Activated naive CD8-positive, alpha-beta T cell treated with anti-CD3 and anti-CD28 coated beads, Interleukin-2, amount 50 U/mL, for 16 hours (primary cell): ENCODE results near the gene FXYD5.

Experiments used
- DNase-seq: peaks from one replicate; pipeline ENCODE4 v3.0.0-alpha.2; 2020; ENCODE audit warnings: low read depth, low spot score

Gene FXYD5

DNA sequence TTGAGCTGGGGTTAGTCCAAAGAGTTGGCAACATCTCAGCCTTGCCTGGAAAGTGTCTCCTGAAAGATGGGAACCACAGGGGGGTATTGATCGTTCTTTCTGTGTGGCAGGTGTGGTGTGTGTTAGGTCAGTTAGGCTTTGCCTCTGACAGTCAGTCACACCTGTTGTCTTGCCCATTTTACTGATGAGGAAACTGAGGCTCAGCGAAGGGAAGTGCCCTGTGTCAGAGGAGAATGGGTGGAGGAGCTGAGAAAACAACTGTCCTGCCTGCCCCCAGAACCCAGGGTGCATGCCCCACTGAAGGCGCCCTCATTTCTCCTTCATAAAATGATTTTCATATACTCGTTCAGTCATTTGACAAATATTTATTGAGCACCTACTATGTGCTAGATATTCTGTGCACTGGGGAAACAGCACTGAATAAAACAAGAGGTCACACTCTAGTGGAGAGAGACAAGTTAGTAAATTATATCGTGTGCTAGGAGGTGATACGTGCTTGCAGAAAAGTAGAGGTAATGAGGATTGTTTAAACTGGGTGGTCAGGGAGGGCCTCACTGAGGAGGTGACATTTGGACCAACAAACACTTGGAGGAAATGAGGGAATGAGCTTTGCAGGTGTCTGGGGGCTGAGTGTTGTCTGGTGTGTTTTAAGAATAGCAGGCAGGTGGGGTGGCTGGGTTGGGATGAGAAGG lies 1.6 kb downstream of the FXYD5 start:
- DNase-seq, result no peak

DNA sequence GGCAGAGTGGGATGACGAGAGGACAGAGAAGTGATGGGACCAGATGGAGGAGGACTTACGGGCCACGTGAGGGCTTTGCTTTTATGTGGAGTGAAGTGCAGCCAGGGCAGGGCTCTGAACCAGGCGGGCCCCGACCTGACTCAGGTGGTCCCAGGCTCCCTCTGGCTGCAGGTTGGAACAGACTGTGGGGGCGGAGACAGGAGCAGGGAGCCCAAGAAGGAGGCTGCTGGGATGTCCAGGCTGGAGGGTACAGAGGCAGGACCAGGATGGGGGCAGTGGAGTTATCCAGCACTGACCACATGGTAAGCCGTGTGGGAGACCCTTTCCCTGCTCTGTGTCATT lies 2.1 kb downstream of the FXYD5 start:
- DNase-seq, result no peak

DNA sequence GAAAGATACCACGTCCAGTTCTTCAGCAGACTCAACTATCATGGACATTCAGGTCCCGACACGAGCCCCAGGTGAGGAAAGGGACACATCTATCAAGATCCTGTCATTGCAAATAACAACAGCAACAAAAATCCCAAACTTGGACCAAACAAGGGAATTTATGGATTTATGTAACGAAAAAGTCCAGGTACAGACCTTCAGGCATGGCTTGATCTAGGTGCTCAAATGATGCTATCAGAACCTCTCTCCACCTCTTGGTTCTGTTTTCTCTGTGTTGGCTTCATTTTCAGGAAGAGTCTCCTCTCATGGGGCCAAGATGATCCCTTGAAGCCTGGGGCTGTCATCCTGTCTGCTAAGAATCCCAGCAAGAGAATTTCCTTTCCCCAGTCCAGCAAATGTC lies 2.9 kb downstream of the FXYD5 start:
- no peak for DNase-seq

DNA sequence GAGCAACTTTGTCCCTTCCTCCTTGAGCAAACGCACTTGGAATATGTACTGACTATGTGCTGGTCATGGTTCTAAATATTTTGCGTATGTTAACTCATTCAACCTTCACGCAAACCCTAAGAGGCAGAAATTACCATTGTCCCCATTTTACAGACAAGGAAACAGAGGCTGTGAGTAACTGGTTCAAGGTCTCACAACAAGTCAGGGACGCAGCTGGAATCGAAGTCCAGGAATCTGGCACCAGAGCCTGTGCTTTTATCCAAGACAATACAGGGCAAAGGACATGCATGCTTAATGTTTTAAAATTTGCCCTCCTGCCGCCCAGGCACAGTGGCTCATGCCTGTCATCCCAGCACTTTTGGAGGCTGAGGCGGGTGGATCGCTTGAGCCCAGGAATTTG lies 5.1 kb downstream of the FXYD5 start:
- no peak for DNase-seq

DNA sequence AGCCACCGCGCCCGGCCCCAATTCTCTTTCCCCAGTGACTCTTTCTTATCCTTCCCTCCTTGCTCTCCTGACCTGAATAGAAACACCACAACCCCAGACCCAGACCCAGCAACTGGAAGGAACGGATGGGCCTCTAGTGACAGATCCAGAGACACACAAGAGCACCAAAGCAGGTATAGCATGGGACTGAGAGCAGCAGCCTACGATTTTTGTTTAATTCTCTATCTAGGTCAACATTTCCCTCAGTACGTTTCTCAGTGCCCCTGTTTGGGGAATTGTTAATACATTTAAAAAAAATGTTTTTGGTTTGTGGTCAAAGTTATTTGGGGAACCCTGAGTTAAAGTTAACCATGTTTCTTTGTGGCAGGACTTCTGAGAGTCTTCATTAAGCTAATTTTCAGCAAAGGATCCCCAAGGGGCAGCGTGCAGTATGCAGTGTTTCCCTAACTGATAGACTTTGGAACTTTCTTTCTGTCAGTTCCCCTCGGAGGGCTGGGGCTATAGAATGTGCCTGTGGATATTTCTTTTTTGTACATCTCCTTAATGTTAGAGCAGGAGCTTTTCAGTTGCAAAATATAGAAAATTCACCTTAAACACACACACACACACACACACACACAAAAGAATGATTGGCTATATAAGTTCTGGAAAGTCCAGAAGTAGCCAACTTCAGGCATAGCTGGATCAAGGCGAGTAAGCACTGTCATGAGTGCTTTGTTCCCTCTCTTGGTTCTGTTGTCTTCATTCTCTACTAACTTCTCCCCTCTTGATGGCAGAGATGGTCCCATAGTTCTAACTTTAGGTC lies 6.3 kb downstream of the FXYD5 start:
- no peak for DNase-seq

DNA sequence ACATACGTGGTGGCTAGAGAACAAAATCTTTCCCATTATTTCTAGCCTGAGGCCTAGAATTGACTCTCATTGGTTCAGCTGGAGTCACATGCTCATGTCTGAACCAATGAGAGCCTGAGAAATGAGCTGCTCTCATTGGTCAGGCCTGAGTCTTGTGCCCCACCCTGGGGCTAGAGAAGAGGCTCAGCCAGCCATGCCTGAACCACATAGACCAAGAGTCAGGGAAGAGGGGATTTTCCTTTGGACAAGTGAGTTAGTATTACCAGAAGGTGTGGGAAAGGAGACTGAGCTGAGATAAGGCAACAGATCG lies 6.9 kb downstream of the FXYD5 start:
- no peak for DNase-seq

DNA sequence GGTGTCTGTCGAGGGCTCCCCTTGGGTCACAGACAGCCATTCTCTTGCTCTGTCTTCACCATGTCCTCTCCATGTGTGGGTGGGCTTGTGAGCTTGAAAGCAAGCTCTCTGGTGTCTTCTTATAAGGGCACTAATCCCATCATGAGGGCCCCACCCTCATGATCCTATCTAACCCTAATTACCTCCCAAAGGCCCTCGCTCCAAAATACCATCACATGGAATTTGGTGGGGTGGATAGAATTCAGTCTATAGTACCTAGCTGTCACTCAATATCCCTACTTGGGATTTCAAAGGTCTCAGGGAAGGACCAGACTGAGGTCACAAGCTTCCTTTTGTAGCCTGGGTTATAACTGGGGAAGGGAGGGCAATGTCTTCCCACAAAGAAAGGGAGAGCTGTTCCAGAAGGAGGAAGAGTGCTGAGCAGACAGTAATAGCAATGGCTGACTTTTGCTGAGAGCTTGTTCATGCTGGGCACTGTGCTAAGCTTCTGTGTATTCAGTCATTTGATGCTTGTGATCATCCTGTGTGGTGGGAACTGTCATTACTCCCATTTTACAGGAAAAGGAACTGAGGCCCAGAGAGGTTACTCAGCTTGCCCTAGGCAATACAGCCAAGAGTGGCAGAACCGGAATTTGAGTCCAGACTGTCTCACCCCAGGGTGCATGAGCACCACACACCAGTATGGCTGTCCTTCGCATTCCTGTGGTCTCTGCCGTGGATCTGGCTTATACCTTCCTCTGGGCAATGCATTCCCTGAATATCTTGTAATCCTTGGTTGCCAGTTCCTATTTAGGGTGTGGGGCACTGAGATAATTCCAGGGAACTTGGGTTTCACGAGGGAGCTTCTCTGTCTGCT lies 8.2 kb downstream of the FXYD5 start:
- no peak for DNase-seq

DNA sequence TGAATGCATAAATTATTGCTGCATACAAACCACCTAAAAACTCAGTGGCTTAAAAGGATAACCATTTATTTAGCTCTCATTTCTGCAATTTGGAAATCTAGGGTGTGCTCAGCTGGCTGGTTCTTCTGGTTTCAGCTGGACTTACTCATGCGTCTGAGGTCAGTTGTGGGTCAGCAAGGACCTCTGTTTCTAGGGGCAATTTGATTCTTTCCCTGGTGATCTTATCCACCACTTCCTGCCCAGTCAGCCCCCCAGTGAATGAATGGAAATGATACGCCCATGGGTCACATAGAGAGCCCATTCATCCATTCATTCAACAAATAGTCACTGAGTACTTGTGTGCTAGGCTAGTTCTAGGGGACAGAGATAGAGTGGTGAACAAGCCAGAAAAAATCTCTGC lies 9.9 kb downstream of the FXYD5 start:
- no peak for DNase-seq

DNA sequence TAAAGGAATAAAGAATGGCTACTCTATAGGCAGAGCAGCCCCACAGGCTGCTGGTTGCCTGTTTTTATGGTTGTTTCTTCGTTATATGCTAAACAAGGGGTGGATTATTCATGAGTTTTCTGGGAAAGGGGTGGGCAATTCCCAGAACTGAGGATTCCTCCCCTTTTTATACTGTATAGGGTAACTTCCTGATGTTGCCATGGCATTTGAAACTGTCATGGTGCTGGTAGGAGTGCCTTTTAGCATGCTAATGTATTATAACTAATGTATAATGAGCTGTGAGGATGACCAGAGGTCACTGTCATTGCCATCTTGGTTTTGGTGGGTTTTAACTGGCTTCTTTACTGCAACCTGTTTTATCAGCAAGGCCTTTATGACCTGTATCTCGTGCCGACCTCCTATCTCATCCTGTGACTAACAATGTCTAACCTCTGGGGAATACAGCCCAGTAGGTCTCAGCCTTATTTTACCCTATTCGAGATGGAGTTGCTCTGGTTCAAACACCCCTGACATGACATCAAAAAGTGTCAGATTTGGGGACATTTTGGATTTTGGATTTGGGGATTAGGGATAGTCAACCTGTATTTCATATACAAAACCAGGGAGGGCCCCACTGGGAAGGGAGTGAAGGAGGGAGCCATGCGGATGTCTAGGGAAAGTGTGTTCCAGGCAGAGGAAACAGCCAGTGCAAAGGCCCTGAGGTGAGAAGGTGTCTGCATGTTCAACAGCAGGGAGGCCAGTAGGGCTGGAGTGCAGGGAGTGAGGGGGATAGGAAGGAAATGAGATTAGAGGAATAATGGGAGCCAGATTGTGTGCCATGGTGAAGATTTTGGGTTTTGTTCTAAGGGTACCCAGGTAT lies 10.9 kb downstream of the FXYD5 start:
- DNase-seq, result no peak

DNA sequence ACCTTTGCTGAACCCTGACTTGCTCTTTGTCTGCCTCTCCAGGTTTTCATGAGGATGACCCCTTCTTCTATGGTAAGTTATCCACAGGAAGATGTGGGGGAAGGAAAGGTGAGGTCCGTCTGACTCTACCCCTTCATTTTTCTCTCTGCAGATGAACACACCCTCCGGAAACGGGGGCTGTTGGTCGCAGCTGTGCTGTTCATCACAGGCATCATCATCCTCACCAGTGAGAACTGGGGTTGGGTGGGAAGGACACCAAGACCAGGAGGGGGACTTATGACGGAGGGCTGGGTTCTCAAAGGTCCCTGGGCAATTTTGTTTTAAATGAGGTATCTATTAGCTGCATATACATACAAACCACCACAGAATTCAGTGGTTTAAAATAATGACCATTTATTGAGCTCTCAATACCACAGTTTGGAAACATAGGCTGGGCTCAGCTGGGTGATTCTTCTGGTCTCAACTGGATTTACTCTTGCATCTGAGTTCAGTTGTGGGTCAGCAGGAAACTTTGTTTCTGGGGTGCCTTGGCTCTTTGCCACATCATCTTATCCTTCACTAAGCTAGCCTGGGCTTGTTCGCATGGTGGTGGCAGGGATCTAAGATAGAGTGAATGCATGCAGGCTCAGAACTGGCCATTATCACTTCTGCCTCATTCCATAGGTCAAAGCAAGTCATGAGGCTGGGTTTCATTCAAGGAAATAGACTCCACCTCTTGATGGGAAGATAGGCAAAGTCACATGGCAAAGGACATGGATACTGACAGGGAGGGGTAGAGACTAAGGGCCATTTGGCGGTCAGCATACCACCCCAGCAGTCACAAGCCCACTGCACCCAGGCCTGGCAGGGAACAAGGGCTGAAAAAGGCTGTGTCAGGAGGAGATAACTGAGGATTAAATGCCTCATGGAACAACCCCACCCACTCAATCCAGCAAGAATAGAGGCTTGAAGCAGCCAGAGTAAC lies 11.8 kb downstream of the FXYD5 start:
- no peak for DNase-seq

DNA sequence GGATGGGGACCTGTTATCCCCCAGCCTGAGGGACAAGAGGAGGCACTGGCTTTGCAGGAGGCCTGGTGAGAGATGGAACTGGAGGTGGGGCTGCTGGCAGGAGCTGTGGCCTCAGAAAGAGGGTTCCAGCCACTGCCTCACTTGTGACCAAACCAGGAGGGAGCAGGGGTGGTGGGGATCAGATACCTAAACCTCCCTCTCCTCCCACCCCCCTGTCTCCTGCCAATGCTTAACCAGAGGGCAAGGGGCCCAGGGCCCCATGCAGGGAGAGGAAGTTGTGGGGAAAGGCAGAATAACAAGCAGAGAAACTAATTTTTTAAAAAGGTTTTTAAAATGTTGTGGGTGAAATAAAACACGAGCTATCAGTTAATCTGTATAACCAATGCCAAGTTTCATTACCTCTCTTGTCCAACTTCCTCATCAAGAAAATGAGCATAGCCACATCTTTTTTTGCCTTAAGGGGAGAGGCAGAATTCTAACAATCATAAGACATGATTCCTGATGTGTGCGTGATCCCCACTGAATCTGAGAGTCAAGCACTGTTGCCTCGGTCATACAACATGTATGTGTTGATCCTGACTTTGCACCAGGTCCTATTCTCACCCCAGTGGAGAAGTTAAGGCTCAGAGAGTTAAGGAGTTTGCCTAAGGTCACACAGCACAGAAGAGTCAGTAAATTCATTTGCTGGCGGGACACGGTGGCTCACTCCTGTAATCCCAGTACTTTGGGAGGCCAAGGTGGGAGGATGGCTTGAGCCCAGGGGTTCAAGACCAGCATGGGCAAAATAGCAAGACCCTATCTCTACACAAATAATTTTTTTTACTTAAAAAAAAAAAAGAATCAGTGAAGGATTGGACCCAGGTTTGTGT lies 12.9 kb downstream of the FXYD5 start:
- DNase-seq, result no peak

DNA sequence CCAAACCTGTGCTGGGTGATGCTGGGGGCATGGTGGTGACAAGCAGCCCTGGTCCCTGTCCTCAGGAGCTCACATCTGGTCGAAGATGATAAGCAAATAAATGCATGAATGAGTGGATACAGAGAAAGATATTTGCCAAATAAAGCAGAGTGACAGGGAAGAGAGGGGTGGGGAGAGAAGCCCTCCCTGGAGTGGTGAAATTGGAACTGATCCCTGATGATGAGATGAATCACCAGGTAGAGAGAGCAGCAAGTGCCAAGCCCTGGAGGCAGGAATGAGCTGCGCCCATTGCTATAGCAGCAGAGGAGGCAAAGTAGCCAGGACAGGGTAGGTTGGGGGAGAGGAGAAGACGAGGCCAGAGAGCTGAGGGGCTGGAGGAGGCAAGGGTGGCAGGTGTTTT lies 13.7 kb downstream of the FXYD5 start:
- DNase-seq, result no peak

DNA sequence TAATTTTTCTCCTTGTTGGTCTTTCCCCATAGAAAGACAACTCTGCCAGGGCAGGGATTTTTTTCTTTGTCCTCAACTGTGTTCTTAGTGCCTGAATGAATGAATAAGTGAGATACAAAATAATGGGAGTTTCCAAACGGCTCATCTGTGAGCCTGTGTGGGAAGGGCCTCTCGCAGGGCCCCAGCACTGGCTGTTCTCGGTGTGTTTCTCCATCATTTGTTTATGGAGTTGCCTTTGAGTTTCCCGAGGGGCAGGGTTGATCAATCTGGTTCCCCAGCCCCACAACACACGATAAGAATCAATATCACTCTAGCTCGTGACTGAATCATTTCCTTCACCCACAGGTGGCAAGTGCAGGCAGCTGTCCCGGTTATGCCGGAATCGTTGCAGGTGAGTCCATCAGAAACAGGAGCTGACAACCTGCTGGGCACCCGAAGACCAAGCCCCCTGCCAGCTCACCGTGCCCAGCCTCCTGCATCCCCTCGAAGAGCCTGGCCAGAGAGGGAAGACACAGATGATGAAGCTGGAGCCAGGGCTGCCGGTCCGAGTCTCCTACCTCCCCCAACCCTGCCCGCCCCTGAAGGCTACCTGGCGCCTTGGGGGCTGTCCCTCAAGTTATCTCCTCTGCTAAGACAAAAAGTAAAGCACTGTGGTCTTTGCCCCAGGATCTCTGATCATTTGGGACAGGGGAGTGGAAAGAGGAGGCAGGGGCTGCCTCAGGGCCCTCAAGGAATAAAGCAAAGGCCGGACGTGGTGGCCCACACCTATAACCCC lies 14.9 kb downstream of the FXYD5 start:
- no peak for DNase-seq

DNA sequence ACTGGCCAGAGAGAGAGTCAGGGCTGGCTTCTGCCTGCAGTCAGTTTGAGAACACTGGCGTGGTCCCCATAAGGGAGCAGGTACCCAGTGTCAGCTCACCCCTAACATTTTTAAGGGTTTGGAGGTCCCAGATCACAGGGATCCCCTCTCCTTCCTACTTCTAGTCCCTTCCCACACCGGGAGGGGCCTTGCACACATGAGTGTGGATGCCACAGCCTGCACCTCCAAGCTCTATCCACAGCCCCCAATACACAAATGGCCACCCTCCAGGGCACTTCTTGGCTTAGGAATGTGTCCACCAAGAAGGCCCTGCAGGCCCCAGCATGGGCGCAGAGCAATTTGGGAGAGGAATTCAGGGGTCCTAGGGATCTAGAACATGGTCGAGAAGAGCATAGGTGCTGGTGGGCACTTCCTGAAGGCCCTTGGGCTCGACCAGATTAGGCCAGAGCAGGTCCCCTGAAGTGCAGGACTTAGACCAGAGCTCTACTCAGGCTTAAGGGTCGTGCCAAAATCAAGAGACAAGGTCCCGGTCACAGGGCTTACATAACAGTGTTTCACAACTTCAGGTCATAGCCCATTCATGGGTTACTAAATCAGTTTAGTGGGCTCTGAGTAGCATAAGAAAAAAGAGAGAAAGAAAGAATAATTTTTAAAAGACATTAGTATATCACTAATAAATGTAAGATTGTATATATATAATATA lies 16.0 kb downstream of the FXYD5 start:
- no peak for DNase-seq

DNA sequence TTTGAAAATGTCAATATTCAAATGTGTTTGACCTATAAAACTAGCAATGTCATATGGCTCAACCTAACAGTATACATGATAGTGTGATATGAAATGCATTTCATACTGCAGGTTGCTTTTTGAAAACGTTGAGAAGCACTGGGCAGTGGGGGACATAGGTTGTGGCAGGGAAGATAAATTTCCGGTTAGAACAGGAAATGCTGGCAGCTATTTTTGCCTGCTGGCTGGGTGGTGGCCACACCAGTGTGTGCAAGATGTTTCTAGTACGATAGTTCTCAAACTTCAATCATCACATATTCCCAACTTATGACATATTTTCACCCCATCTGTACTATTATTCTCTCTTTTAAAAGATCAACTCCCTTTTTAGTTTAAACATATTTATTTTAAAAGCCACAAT lies 17.2 kb downstream of the FXYD5 start:
- no peak for DNase-seq

DNA sequence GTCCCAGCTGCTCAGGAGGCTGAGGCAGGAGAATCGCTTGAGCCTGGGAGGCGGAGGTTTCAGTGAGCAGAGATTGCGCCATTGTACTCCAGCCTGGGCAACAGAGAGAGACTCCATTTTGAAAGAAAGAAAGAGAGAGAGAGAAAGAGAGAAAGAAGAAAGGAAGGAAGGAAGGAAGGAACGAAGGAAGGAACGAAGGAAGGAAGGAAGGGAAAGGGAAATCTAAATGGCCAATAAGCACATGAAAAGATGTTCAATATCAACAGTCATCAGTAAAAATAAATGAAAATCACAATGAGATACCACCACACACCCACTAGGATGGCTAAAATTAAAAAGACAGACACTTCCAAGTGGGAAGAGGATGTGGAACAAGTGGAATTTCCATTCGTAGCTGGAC lies 19.7 kb downstream of the FXYD5 start:
- DNase-seq, result no peak

DNA sequence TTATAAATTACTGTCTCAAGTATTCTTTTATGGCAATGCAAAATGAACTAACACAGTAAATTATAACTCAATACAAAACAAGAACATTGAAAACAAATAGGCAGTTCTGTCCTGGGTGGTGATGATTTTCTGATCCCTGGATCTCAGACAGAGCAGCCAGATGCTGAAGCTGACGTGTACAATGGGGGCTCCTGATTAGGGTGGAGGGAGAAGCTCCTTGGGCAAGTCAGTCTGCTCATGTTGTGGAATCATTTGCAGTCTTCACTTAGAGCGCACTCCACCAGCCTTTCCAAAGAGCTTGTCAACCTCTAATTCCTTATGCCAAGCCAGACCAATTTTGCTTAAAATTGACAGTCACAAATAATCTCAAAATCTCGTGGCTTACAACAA lies 21.6 kb downstream of the FXYD5 start:
- no peak for DNase-seq
